OCI-LY1 (cell line): ENCODE data around the gene ARFIP1.

Source experiments
- EZH2 ChIP-seq: fragments of 200-600 bp; sonication (generic), shearing (Covaris generic); IDR thresholded peaks from 2 replicates; pipeline ENCODE4 v1.8.0; 2017; ENCODE audit warnings: borderline replicate concordance, mixed run types, mild to moderate bottlenecking, antibody characterized with exemption, low read length, moderate library complexity, mixed read lengths
- TF ChIP-seq, protein P1 (sequence below): fragments of 200-600 bp; sonication (generic), shearing (Covaris generic); IDR thresholded peaks from 2 replicates; pipeline ENCODE4 v1.5.1; 2017; ENCODE audit warnings: mild to moderate bottlenecking, antibody characterized with exemption, low read length, moderate library complexity, mixed read lengths

DNA sequence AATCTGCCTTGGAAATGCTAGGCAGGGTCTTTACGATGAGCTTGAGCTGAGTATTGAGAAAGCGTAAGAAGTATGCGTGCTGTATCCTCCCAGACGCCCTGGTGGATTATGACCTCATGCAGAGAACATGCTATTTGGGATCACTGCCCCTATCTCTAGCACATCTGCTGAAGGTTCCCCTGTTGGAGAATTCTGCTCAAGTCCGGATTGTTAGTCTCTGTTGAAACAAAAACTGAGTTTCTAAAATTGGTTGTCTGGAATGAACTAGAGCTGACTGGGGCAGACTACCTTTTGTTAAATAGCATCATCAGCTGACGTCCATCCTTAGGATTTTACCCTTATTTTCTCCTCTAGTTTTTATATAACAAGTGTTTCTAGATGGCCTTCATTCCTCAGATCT is 163.9 kb downstream of the ARFIP1 start:
- TF ChIP-seq, protein P1, sequence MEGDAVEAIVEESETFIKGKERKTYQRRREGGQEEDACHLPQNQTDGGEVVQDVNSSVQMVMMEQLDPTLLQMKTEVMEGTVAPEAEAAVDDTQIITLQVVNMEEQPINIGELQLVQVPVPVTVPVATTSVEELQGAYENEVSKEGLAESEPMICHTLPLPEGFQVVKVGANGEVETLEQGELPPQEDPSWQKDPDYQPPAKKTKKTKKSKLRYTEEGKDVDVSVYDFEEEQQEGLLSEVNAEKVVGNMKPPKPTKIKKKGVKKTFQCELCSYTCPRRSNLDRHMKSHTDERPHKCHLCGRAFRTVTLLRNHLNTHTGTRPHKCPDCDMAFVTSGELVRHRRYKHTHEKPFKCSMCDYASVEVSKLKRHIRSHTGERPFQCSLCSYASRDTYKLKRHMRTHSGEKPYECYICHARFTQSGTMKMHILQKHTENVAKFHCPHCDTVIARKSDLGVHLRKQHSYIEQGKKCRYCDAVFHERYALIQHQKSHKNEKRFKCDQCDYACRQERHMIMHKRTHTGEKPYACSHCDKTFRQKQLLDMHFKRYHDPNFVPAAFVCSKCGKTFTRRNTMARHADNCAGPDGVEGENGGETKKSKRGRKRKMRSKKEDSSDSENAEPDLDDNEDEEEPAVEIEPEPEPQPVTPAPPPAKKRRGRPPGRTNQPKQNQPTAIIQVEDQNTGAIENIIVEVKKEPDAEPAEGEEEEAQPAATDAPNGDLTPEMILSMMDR, result no peak
- TF ChIP-seq EZH2, result no peak
